Hepatocyte (in vitro differentiated cells): ENCODE results near the gene PRLH. TPM values are rescaled to one million over a fixed set of nuclear protein-coding genes. Genes with fewer than 3 reads are reported as not detected.

Experiments
- DNase-seq: peaks from one replicate; pipeline ENCODE4 v3.0.0-alpha.2; 2016; ENCODE audit warnings: low spot score
- H2AFZ ChIP-seq: fragments of 200-600 bp; sonication (generic); 2 replicates; pipeline ENCODE4 v1.6.0; 2016; ENCODE audit warnings: antibody characterized with exemption, mild to moderate bottlenecking
- H3K27ac ChIP-seq: fragments of 200-600 bp; sonication (generic); 2 replicates; pipeline ENCODE4 v1.5.1; 2016; ENCODE audit warnings: mild to moderate bottlenecking
- H3K27me3 ChIP-seq: fragments of 200-600 bp; sonication (generic); 2 replicates; pipeline ENCODE4 v1.6.1; 2016
- H3K36me3 ChIP-seq: fragments of 200-600 bp; sonication (generic); replicated peaks from 2 replicates; pipeline ENCODE4 v1.5.1; 2016; ENCODE audit warnings: low read depth; ENCODE audit not compliant: insufficient read depth
- H3K4me1 ChIP-seq: fragments of 200-600 bp; sonication (generic); 2 replicates; pipeline ENCODE4 v1.5.1; 2016; ENCODE audit warnings: mild to moderate bottlenecking, moderate library complexity; ENCODE audit not compliant: insufficient read depth
- H3K4me2 ChIP-seq: fragments of 200-600 bp; sonication (generic); 2 replicates; pipeline ENCODE4 v1.6.0; 2016
- H3K4me3 ChIP-seq: fragments of 200-600 bp; sonication (generic); 2 replicates; pipeline ENCODE4 v1.5.1; 2016; ENCODE audit warnings: mild to moderate bottlenecking
- H3K79me2 ChIP-seq: fragments of 200-600 bp; sonication (generic); 2 replicates; pipeline ENCODE4 v1.6.0; 2017; ENCODE audit warnings: mild to moderate bottlenecking
- H3K9me2 ChIP-seq: fragments of 200-600 bp; sonication (generic); replicated peaks from 2 replicates; pipeline ENCODE4 v1.6.0; 2017; ENCODE audit warnings: mild to moderate bottlenecking; ENCODE audit not compliant: insufficient read depth
- H3K9me3 ChIP-seq: fragments of 200-600 bp; sonication (generic); 2 replicates; pipeline ENCODE4 v1.5.1; 2016; ENCODE audit warnings: low read depth, mild to moderate bottlenecking
- H4K20me1 ChIP-seq: fragments of 200-600 bp; sonication (generic); 2 replicates; pipeline ENCODE4 v1.6.0; 2016; ENCODE audit warnings: mild to moderate bottlenecking; ENCODE audit not compliant: insufficient read depth, poor library complexity, severe bottlenecking
- CTCF ChIP-seq: fragments of 200-600 bp; sonication (generic); IDR thresholded peaks from 2 replicates; pipeline ENCODE4 v1.5.1; 2016; ENCODE audit warnings: antibody characterized with exemption, mild to moderate bottlenecking; ENCODE audit not compliant: poor library complexity
- EZH2 ChIP-seq: fragments of 200-600 bp; sonication (generic); IDR thresholded peaks from 2 replicates; pipeline ENCODE4 v1.6.1; 2016; ENCODE audit warnings: antibody characterized with exemption, mild to moderate bottlenecking, borderline replicate concordance
- EZH2phosphoT487 ChIP-seq: fragments of 200-600 bp; sonication (generic); IDR thresholded peaks from one replicate; pipeline ENCODE4 v1.6.1; 2018; ENCODE audit warnings: antibody characterized with exemption, mild to moderate bottlenecking, low read depth, moderate library complexity; ENCODE audit not compliant: unreplicated experiment, severe bottlenecking
- WGBS: methylation state at CpG from one replicate; pipeline ENCODE4 v1.1.6; 2016; ENCODE audit warnings: low lambda C conversion rate; ENCODE audit errors: missing lambda C conversion rate; 5-methylcytosine and 5-hydroxymethylcytosine counted together
- polyA plus RNA-seq: library from polyadenylated mRNA; unstranded; fragments of >200 nt; fragmentation: Nextera tagmentation; extraction: Ambion mirVana; gene quantifications from 2 replicates; pipeline ENCODE4 v1.2.1, GENCODE V29; 2016
- total RNA-seq: library from RNA; depleted of rRNA; stranded (reverse); fragments of >200 nt; gene quantifications from 2 replicates; pipeline ENCODE4 v1.2.3, GENCODE V29; 2014

The PRLH gene
- total and polyA plus RNA-seq, 2 experiments from 2014 or later = not detected

- H3K4me2 ChIP-seq = no peak overlapping the region
- DNase-seq = no peak
- H3K4me1 ChIP-seq = peaks cover 49% of the 10 kb centered on the region
Measured at GRCh38 chr2:237597196-237598145, 31.1 kb downstream of the PRLH start.

GRCh38 chr2:237598468-237599208 is 32.3 kb downstream of the PRLH start:
- H3K4me2 ChIP-seq = no peak overlapping the region
- peaks cover 45% of the 10 kb centered on the region for H3K4me1 ChIP-seq
- no peaks in the 10 kb centered on the region for H4K20me1 ChIP-seq
- no peak for DNase-seq
- TF ChIP-seq EZH2 (no peak), EZH2phosphoT487 (no peak), CTCF (no peak)
- no peak overlapping the region for H2AFZ ChIP-seq
- H3K79me2 ChIP-seq = no peaks in the 10 kb centered on the region
- H3K9me2 ChIP-seq = no peaks in the 10 kb centered on the region
- no peaks in the 10 kb centered on the region for H3K36me3 ChIP-seq
- 78% methylated on average over 14 of the region's 14 CpGs for WGBS
- H3K9me3 ChIP-seq = no peaks in the 10 kb centered on the region
- H3K27ac ChIP-seq = no peak overlapping the region
- no peak overlapping the region for H3K4me3 ChIP-seq
- H3K27me3 ChIP-seq = no peaks in the 10 kb centered on the region

More at GRCh38 chr2:237597196-237598145, 31.1 kb downstream of the PRLH start:
- H3K9me2 ChIP-seq = no peaks in the 10 kb centered on the region
- TF ChIP-seq CTCF (no peak), EZH2phosphoT487 (no peak), EZH2 (no peak)
- no peaks in the 10 kb centered on the region for H3K79me2 ChIP-seq
- no peak overlapping the region for H3K27ac ChIP-seq
- WGBS = 92% methylated on average over 24 of the region's 29 CpGs
- no peak overlapping the region for H2AFZ ChIP-seq
- H3K9me3 ChIP-seq = no peaks in the 10 kb centered on the region
- no peaks in the 10 kb centered on the region for H4K20me1 ChIP-seq
- H3K27me3 ChIP-seq = no peaks in the 10 kb centered on the region
- H3K4me3 ChIP-seq = no peak overlapping the region
- no peaks in the 10 kb centered on the region for H3K36me3 ChIP-seq

GRCh38 chr2:237599465-237600110 is 33.2 kb downstream of the PRLH start:
- H4K20me1 ChIP-seq = no peaks in the 10 kb centered on the region
- no peak overlapping the region for H2AFZ ChIP-seq
- DNase-seq = no peak
- no peaks in the 10 kb centered on the region for H3K79me2 ChIP-seq
- H3K4me3 ChIP-seq = no peak overlapping the region
- 78% methylated on average over 9 of the region's 9 CpGs for WGBS
- TF ChIP-seq EZH2phosphoT487 (no peak), EZH2 (no peak), CTCF (no peak)
- H3K27me3 ChIP-seq = no peaks in the 10 kb centered on the region
- H3K4me1 ChIP-seq = peaks cover 43% of the 10 kb centered on the region
- no peaks in the 10 kb centered on the region for H3K9me3 ChIP-seq
- peak overlapping the region; percentile 65 for H3K4me2 ChIP-seq
- H3K9me2 ChIP-seq = no peaks in the 10 kb centered on the region
- no peaks in the 10 kb centered on the region for H3K36me3 ChIP-seq
- H3K27ac ChIP-seq = peak overlapping the region; percentile 84
